ENCODE data around the gene PRKCB. TPM values are rescaled to one million over a fixed set of nuclear protein-coding genes. Genes with fewer than 3 reads are reported as not detected.

Gene PRKCB
- total and polyA plus RNA-seq, 2 experiments from 2014 or later: 3.7 to 16.4 TPM

DNA sequence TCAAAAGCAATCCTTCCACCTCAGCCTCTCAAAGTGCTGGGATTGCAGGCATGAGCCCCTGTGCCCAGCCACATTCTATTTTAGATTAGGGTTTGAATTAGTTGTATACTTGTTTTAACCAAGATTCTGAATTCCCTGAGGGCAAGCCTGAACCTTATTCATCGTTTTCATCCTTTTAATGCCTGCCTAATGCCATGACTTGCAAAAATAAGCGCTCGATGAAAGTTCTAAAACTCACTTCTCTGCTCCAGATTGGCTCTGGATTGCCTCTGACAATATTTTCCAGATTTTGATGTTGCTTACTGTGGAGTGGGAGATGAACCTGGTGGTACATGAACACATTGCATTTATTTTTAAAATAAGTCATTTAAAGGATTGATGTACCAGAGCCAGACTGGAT is 329.5 kb downstream of the PRKCB start:
- peaks cover 19% of the 10 kb centered on the region for H3K4me1 Mint-ChIP-seq
- Histone ChIP-seq H3F3A (replicated peaks; ENCODE audit: low read depth) (no peaks in the 10 kb centered on the region), H3K4me2 (no peak overlapping the region)

DNA sequence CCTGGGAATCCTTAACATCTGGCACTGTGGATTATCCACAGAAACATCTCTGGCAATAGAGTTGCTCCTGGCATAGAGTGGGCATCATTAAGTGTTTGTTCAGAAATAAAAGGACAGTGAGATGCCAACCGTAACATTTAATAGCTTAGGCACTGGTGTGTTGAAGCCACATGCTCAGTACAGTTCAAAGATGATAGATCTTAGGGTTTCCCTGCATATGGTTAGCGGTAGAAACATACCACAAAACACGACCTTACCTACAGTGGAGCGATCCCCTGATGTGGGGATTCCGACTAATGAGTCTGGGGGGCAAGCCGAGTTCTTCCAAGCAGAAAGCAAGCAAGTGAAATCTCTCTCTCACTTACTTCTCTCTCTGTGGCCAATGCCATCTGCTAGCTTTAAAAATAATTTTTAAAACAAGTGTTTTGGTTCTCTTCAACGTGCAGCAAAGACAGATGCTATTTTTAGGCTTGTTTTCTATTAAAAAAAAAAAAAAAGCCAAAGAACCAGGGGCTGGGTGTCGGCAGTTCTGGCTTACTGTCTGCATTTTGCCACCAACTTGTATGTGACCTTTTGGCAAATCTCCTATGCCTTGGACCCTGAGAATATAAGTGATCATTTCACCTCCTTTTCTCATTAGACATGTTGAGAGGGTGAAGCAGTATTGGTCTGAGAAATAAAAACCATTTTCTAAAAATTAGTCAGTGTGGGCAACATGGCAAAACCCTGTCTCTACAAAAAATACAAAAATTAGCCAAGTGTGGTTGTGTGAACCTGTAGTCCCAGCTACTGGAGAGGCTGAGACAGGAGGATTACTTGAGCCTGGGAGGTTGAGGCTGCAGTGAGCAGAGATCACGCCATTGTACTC is 331.1 kb downstream of the PRKCB start:
- Histone ChIP-seq H4K20me1 (replicated peaks; ENCODE audit: insufficient read depth) (no peaks in the 10 kb centered on the region), H3F3A (replicated peaks; ENCODE audit: low read depth) (no peaks in the 10 kb centered on the region), H3K27me3 (ENCODE audit: insufficient read depth) (no peaks in the 10 kb centered on the region), H3K4me1 (ENCODE audit: insufficient read depth) (peaks cover 19% of the 10 kb centered on the region), H2AFZ (no peak overlapping the region), H3K36me3 (ENCODE audit: insufficient read depth) (no peaks in the 10 kb centered on the region), H3K9me2 (ENCODE audit: insufficient read depth) (no peaks in the 10 kb centered on the region; the same call in 1 of the 2 replicates), H3K79me2 (replicated peaks; ENCODE audit: insufficient read depth) (no peaks in the 10 kb centered on the region), H3K27ac (ENCODE audit: low read depth) (no peak overlapping the region), H3K4me3 (no peak overlapping the region), H3K4me2 (no peak overlapping the region)
- peaks cover 19% of the 10 kb centered on the region for H3K4me1 Mint-ChIP-seq
- ATAC-seq: no peak
- H3K36me3 Mint-ChIP-seq (ENCODE audit: low read depth): no peaks in the 10 kb centered on the region
- no peak for DNase-seq (ENCODE audit: low spot score)
- H3K27me3 Mint-ChIP-seq (ENCODE audit: insufficient read depth, low read depth, poor library complexity): peaks cover 4% of the 10 kb centered on the region
- H3K9me3 Mint-ChIP-seq: no peaks in the 10 kb centered on the region; the same call in 2 of the 3 replicates
- no peak overlapping the region for H3K4me3 Mint-ChIP-seq
- no peak overlapping the region for H3K27ac Mint-ChIP-seq
- TF ChIP-seq NANOG (IDR thresholded peaks at IDR 0.05; ENCODE audit: borderline replicate concordance): no peak
- TF ChIP-seq, protein P1, sequence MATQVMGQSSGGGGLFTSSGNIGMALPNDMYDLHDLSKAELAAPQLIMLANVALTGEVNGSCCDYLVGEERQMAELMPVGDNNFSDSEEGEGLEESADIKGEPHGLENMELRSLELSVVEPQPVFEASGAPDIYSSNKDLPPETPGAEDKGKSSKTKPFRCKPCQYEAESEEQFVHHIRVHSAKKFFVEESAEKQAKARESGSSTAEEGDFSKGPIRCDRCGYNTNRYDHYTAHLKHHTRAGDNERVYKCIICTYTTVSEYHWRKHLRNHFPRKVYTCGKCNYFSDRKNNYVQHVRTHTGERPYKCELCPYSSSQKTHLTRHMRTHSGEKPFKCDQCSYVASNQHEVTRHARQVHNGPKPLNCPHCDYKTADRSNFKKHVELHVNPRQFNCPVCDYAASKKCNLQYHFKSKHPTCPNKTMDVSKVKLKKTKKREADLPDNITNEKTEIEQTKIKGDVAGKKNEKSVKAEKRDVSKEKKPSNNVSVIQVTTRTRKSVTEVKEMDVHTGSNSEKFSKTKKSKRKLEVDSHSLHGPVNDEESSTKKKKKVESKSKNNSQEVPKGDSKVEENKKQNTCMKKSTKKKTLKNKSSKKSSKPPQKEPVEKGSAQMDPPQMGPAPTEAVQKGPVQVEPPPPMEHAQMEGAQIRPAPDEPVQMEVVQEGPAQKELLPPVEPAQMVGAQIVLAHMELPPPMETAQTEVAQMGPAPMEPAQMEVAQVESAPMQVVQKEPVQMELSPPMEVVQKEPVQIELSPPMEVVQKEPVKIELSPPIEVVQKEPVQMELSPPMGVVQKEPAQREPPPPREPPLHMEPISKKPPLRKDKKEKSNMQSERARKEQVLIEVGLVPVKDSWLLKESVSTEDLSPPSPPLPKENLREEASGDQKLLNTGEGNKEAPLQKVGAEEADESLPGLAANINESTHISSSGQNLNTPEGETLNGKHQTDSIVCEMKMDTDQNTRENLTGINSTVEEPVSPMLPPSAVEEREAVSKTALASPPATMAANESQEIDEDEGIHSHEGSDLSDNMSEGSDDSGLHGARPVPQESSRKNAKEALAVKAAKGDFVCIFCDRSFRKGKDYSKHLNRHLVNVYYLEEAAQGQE (IDR thresholded peaks at IDR 0.05; ENCODE audit: unreplicated experiment): no peak
- TF ChIP-seq CREB1 (CRISPR knock-in tag; IDR thresholded peaks at IDR 0.05; ENCODE audit: low read depth): no peak
- no peak for TF ChIP-seq STAT1 (IDR thresholded peaks at IDR 0.05; ENCODE audit: unreplicated experiment)
- no peak for TF ChIP-seq EZH2phosphoT487 (IDR thresholded peaks at IDR 0.05; ENCODE audit: unreplicated experiment)
- TF ChIP-seq ZNF331 (CRISPR knock-in tag; IDR thresholded peaks at IDR 0.05; ENCODE audit: low read depth): no peak
- no peak for TF ChIP-seq POLR2AphosphoS5 (IDR thresholded peaks at IDR 0.05; ENCODE audit: low read depth)
- no peak for TF ChIP-seq EZH2 (IDR thresholded peaks at IDR 0.05; ENCODE audit: low read depth, unreplicated experiment)
- TF ChIP-seq JUNB (IDR thresholded peaks at IDR 0.05; ENCODE audit: unreplicated experiment): no peak
- TF ChIP-seq, protein P2, sequence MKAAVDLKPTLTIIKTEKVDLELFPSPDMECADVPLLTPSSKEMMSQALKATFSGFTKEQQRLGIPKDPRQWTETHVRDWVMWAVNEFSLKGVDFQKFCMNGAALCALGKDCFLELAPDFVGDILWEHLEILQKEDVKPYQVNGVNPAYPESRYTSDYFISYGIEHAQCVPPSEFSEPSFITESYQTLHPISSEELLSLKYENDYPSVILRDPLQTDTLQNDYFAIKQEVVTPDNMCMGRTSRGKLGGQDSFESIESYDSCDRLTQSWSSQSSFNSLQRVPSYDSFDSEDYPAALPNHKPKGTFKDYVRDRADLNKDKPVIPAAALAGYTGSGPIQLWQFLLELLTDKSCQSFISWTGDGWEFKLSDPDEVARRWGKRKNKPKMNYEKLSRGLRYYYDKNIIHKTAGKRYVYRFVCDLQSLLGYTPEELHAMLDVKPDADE (IDR thresholded peaks at IDR 0.05): no peak

More for the DNA sequence above, 329.5 kb downstream of the PRKCB start:
- Histone ChIP-seq H3K27ac (ENCODE audit: low read depth) (no peak overlapping the region), H4K20me1 (replicated peaks; ENCODE audit: insufficient read depth) (no peaks in the 10 kb centered on the region), H3K4me3 (no peak overlapping the region), H2AFZ (no peak overlapping the region), H3K36me3 (ENCODE audit: insufficient read depth) (no peaks in the 10 kb centered on the region), H3K4me1 (ENCODE audit: insufficient read depth) (peaks cover 19% of the 10 kb centered on the region), H3K9me2 (ENCODE audit: insufficient read depth) (no peaks in the 10 kb centered on the region; the same call in 1 of the 2 replicates), H3K27me3 (ENCODE audit: insufficient read depth) (no peaks in the 10 kb centered on the region), H3K79me2 (replicated peaks; ENCODE audit: insufficient read depth) (no peaks in the 10 kb centered on the region)
- H3K27me3 Mint-ChIP-seq (ENCODE audit: insufficient read depth, low read depth, poor library complexity): peaks cover 5% of the 10 kb centered on the region
- TF ChIP-seq ZNF114 (CRISPR knock-in tag; IDR thresholded peaks at IDR 0.05): no peak
- no peak for TF ChIP-seq STAT1 (IDR thresholded peaks at IDR 0.05; ENCODE audit: unreplicated experiment)
- no peak for TF ChIP-seq ZNF331 (CRISPR knock-in tag; IDR thresholded peaks at IDR 0.05; ENCODE audit: low read depth)
- no peak for TF ChIP-seq JUNB (IDR thresholded peaks at IDR 0.05; ENCODE audit: unreplicated experiment)
- TF ChIP-seq NANOG (IDR thresholded peaks at IDR 0.05; ENCODE audit: borderline replicate concordance): no peak
- TF ChIP-seq, protein P1 (IDR thresholded peaks at IDR 0.05; ENCODE audit: unreplicated experiment): no peak
- H3K27ac Mint-ChIP-seq: no peak overlapping the region
- H3K9me3 Mint-ChIP-seq: no peaks in the 10 kb centered on the region; the same call in 2 of the 3 replicates
- no peak overlapping the region for H3K4me3 Mint-ChIP-seq
- no peaks in the 10 kb centered on the region for H3K36me3 Mint-ChIP-seq (ENCODE audit: low read depth)
- DNase-seq (ENCODE audit: low spot score) (no peak), ATAC-seq (no peak)
